Heart left ventricle (tissue), 16 donors: ENCODE measurements around the gene GAS1. TPM values are rescaled to one million over a fixed set of nuclear protein-coding genes. Genes with fewer than 3 reads are reported as not detected.

ENCODE experiments used
- ATAC-seq, 4 donors: fragments of 200-7000 bp; cut with Tn5 transposase; one replicate each; pipeline ENCODE4 v1.9.1; 2020 to 2022; ENCODE audit warnings: moderate library complexity in 4 of 4, mild to moderate bottlenecking in 3 of 4, moderate number of reproducible peaks in 1 of 4
- DNase-seq, 5 donors: peaks; one replicate each; pipeline ENCODE4 v3.0.0-alpha.2; 2020
- H3K27ac ChIP-seq, 12 donors: fragments of 200-600 bp; sonication (generic) in 4 of 12; one replicate each; pipeline versions ENCODE4 v1.5.0 to v1.8.0; 2016 to 2022; ENCODE audit warnings: mild to moderate bottlenecking in 2 of 12
- H3K27me3 ChIP-seq, 9 donors: fragments of 200-600 bp; sonication (generic) in 2 of 9; one replicate each; pipeline versions ENCODE4 v1.5.1 to v1.8.0; 2016 to 2022; ENCODE audit warnings: mild to moderate bottlenecking in 3 of 9
- H3K36me3 ChIP-seq, 9 donors: fragments of 200-600 bp; sonication (generic) in 2 of 9; one replicate each; pipeline versions ENCODE4 v1.5.0 to v1.8.0; 2018 to 2022; ENCODE audit warnings: mild to moderate bottlenecking in 2 of 9
- H3K4me1 ChIP-seq, 12 donors: fragments of 200-600 bp; sonication (generic) in 4 of 12; one replicate each; pipeline versions ENCODE4 v1.5.0 to v1.8.0; 2016 to 2022; ENCODE audit warnings: mild to moderate bottlenecking in 3 of 12
- H3K4me3 ChIP-seq, 12 donors: fragments of 200-600 bp; sonication (generic) in 4 of 12; one replicate each; pipeline versions ENCODE4 v1.5.0 to v1.8.0; 2017 to 2022; ENCODE audit warnings: mild to moderate bottlenecking in 9 of 12, moderate library complexity in 4 of 12
- H3K9me3 ChIP-seq, 12 donors: fragments of 200-600 bp; sonication (generic) in 4 of 12; one replicate each; pipeline versions ENCODE4 v1.5.0 to v1.8.0; 2016 to 2022; ENCODE audit warnings: mild to moderate bottlenecking in 1 of 12
- POLR2A ChIP-seq, 2 donors: fragments of 450-650 bp; IDR thresholded peaks; one replicate each; pipeline ENCODE4 v1.6.1; 2017; ENCODE audit warnings: antibody characterized with exemption in 2 of 2, mild to moderate bottlenecking in 2 of 2, moderate library complexity in 2 of 2
- WGBS, 4 donors: extraction: QIAGEN DNeasy Blood & Tissue Kit in 2 of 4; methylation state at CpG; one replicate each; pipeline versions ENCODE4 v1.1.5 to v1.1.7; 2013 to 2018; 5-methylcytosine and 5-hydroxymethylcytosine counted together
- intact Hi-C, 10 donors: fragments of 100-400 bp; cut with DNase I; formaldehyde crosslinking; loops; one replicate each; pipeline versions ENCODE4 v1.11.1 to v1.14.2; 2022
- polyA plus RNA-seq, 2 donors: library from polyadenylated mRNA; stranded (reverse); fragments of 200-250 nt; gene quantifications; one replicate each; pipeline ENCODE4 v1.2.3, GENCODE V29; 2013
- total RNA-seq, 9 donors: library from RNA; depleted of rRNA in 2 of 9; stranded (reverse); fragments of >200 nt in 2 of 9; fragmentation: NEBNext Ultra II Directional in 3 of 9; extraction: Animal tissue kit (Norgen Biotek cat#: 25700) in 3 of 9; gene quantifications; one replicate each; pipeline versions ENCODE4 v1.1.0 to v1.2.4, GENCODE V29; 2016 to 2023
- TF ChIP-seq, protein P1 (sequence below), 12 donors: fragments of 200-600 bp; sonication (generic) in 4 of 12; IDR thresholded peaks; one replicate each; pipeline versions ENCODE4 v1.5.0 to v1.8.0; 2018 to 2022; ENCODE audit warnings: antibody characterized with exemption in 12 of 12, mild to moderate bottlenecking in 5 of 12
- donor health status: ischemic (EF 13 %, LVEDD 7.1; RV severe dilation, severe dysfunction).
- donor health status: healthy with polysubstance abuse.
- donor health status: DM: no; HTN: yes; CAD: no.
- donor health status: DM: no; HTN: no; CAD: no.
- donor health status: ischemic (EF 25% LVEDD 6.9; RV normal size, moderate dysfunction).
- donor health status: ischemic (EF 25% LVEDD 5.7; RV mildly dilated, moderate dysfunction).
- donor health status: healthy.
- donor health status: DM: yes; HTN: yes; CAD: no.
- donor health status: ischemic (EF 35%, LVEDD 5.7; RV mildly dilated, moderate dysfunction).
- donor health status: nonischemic (EF 11% LVEDD 7.7; RV severe dilation, severe dysfunction).
- donor health status: DM: yes; HTN: yes; CAD: no.
- donor health status: PGD.
- donor health status: ischemic (EF 29% LVEDD 5.4; RV normal size, mild dysfunction).
- donor health status: nonischemic (EF 23%, LVEDD 6.1; RV moderate dilation, normal function).

The GAS1 gene
- total and polyA plus RNA-seq, 11 donors, result 3.3 to 55.7 (median 6.8) TPM

DNA sequence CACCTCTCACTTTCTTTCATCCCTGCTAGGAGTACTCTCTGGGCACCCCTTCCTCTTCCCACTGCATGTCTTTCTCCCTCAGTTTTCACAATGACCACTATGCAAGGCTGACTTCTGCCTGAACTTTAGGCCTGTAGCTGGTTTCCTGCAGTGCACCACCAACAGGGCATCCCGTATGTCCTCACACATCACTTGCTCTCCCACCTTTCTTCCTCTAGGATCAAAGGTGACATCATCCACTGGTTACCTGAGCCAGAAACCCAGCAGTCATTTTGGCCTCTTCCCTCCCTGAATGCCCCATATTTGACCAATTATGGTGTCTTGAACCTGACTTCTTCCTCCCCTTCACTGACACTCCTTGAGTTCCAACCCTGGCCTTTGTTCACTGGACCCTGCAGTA is 8.5 kb downstream of the GAS1 start:
- no peak for DNase-seq
- ATAC-seq, result no peak
- 19 to 90% (median 82%) methylated on average over 1 of the region's 1 CpG for WGBS, 4 donors
- no peak overlapping the region for H3K4me3 ChIP-seq
- H3K36me3 ChIP-seq, result no peaks in the 10 kb centered on the region
- intact Hi-C loops, result no loop called here
- peaks cover 0 to 14% (median 0%) of the 10 kb centered on the region in 12 donors for H3K4me1 ChIP-seq
- peaks cover 0 to 4% (median 0%) of the 10 kb centered on the region in 12 donors for H3K9me3 ChIP-seq
- peaks cover 0 to 40% (median 0%) of the 10 kb centered on the region in 9 donors for H3K27me3 ChIP-seq
- no peak overlapping the region for H3K27ac ChIP-seq
- TF ChIP-seq, protein P1, sequence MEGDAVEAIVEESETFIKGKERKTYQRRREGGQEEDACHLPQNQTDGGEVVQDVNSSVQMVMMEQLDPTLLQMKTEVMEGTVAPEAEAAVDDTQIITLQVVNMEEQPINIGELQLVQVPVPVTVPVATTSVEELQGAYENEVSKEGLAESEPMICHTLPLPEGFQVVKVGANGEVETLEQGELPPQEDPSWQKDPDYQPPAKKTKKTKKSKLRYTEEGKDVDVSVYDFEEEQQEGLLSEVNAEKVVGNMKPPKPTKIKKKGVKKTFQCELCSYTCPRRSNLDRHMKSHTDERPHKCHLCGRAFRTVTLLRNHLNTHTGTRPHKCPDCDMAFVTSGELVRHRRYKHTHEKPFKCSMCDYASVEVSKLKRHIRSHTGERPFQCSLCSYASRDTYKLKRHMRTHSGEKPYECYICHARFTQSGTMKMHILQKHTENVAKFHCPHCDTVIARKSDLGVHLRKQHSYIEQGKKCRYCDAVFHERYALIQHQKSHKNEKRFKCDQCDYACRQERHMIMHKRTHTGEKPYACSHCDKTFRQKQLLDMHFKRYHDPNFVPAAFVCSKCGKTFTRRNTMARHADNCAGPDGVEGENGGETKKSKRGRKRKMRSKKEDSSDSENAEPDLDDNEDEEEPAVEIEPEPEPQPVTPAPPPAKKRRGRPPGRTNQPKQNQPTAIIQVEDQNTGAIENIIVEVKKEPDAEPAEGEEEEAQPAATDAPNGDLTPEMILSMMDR (IDR thresholded peaks at IDR 0.05), result no peak
- TF ChIP-seq POLR2A (IDR thresholded peaks at IDR 0.05), result no peak

DNA sequence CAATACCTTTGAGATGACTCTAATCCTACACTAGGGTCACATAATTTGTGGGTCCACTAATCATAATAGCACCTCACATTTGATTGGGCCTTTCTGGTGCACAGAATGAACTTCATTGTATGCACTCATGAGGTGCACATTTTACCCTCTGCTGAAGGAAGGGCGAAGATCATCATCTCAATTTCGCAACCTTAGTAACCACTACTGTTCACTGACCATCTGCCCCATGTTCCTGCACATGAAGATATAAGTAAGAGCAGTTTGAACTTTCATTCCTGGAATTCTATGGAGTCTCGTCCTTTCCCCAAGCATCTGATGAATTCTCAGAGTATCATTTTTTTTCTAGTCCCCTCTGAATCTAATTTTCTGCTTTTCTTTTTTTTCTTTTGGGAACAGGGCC is 21.2 kb downstream of the GAS1 start:
- Histone ChIP-seq H3K4me3 (no peak overlapping the region), H3K9me3 (peaks cover 0 to 8% (median 0%) of the 10 kb centered on the region in 12 donors), H3K4me1 (no peaks in the 10 kb centered on the region), H3K27ac (no peak overlapping the region), H3K36me3 (no peaks in the 10 kb centered on the region), H3K27me3 (peaks cover 0 to 27% (median 0%) of the 10 kb centered on the region in 9 donors)
- intact Hi-C loops, result no loop called here
- ATAC-seq (no peak), DNase-seq (no peak)
- 91 to 95% (median 94%) methylated on average over 3 of the region's 3 CpGs for WGBS, 4 donors
- no peak for TF ChIP-seq POLR2A (IDR thresholded peaks at IDR 0.05)
- TF ChIP-seq, protein P1 (IDR thresholded peaks at IDR 0.05), result no peak

DNA sequence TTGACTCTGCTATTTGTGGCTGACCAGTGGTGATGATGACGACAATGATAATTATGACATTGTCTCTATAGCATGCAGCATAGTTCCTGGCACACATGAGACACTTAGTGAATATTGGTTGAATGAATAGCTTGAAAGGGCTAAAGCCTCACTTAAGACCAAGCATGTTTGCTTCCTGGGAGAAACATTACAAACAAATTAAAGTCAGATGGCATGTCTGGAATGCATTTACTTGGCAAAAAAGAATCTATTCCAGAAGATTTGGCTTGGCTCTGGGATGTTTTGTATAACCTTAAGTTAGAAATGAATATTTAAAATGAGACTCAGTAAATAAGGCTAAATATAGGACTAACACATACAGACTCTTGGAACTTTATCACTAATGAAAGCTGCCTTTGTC is 21.6 kb downstream of the GAS1 start:
- no peaks in the 10 kb centered on the region for H3K4me1 ChIP-seq
- H3K9me3 ChIP-seq, result peaks cover 0 to 7% (median 0%) of the 10 kb centered on the region in 12 donors
- peaks cover 0 to 27% (median 0%) of the 10 kb centered on the region in 9 donors for H3K27me3 ChIP-seq
- H3K27ac ChIP-seq, result no peak overlapping the region
- WGBS, 4 donors, result 90 to 100% (median 91%) methylated on average over 1 of the region's 1 CpG
- TF ChIP-seq, protein P1 (IDR thresholded peaks at IDR 0.05), result no peak
- no peak for TF ChIP-seq POLR2A (IDR thresholded peaks at IDR 0.05)
- no peak for ATAC-seq
- no peaks in the 10 kb centered on the region for H3K36me3 ChIP-seq
- no peak overlapping the region for H3K4me3 ChIP-seq
- DNase-seq, result no peak
- intact Hi-C loops, result no loop called here

DNA sequence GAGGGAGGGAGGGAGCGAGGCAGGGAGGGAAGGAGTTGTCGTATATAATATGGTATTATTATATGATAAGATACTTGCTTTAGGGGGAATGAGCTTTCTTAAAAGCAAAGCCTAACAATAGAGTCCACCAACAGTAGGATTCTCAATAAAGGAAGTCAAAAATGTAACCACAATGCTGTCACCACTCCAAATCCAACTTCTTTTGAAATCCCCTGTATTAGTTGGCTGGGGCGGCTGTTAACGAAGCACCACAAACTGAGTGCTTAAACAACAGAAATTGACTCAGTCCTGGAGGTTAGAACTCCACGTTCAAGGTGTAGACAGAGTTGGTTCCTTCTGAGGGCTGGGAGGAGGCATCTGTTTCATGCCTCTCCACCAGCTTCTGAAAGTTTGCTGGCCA is 23.1 kb downstream of the GAS1 start:
- 67 to 88% (median 74%) methylated on average over 5 of the region's 5 CpGs for WGBS, 4 donors
- H3K4me3 ChIP-seq, result no peak overlapping the region
- H3K4me1 ChIP-seq, result no peaks in the 10 kb centered on the region
- TF ChIP-seq POLR2A (IDR thresholded peaks at IDR 0.05), result no peak
- TF ChIP-seq, protein P1 (IDR thresholded peaks at IDR 0.05), result no peak
- ATAC-seq (no peak), DNase-seq (no peak)
- no peak overlapping the region for H3K27ac ChIP-seq
- peaks cover 0 to 7% (median 0%) of the 10 kb centered on the region in 12 donors for H3K9me3 ChIP-seq
- peaks cover 0 to 27% (median 0%) of the 10 kb centered on the region in 9 donors for H3K27me3 ChIP-seq
- intact Hi-C loops, result no loop called here
- no peaks in the 10 kb centered on the region for H3K36me3 ChIP-seq
